DMS53 (cell line): Measurements from ENCODE around the gene STUB1.
A peak's percentile ranks its signal among the peaks of the same experiment; 100 is the strongest.

Experiments used
- DNase-seq: peaks from one replicate; lab custom pipeline; 2025; lab: John Stamatoyannopoulos, UW

STUB1 gene

DNA sequence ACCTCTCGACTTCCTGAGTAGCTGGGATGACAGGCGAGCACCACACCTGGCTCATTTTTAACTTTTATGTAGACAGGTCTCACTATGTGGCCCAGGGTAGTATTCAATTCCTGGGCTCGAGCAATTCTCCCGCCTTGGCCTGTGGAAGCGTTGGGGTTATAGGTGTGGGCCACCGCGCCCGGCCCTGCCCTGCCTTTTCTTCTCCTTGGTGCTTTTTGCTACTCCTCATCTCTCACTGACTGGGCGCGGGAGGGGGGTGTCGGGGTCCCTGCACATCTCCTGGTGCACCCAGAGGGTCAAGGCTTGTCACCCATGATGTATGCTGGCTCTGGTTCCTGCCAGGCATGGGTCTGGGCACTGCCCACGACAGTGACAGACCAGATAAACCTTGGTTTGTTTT is 35.7 kb upstream of the STUB1 start:
- DNase-seq = no peak

DNA sequence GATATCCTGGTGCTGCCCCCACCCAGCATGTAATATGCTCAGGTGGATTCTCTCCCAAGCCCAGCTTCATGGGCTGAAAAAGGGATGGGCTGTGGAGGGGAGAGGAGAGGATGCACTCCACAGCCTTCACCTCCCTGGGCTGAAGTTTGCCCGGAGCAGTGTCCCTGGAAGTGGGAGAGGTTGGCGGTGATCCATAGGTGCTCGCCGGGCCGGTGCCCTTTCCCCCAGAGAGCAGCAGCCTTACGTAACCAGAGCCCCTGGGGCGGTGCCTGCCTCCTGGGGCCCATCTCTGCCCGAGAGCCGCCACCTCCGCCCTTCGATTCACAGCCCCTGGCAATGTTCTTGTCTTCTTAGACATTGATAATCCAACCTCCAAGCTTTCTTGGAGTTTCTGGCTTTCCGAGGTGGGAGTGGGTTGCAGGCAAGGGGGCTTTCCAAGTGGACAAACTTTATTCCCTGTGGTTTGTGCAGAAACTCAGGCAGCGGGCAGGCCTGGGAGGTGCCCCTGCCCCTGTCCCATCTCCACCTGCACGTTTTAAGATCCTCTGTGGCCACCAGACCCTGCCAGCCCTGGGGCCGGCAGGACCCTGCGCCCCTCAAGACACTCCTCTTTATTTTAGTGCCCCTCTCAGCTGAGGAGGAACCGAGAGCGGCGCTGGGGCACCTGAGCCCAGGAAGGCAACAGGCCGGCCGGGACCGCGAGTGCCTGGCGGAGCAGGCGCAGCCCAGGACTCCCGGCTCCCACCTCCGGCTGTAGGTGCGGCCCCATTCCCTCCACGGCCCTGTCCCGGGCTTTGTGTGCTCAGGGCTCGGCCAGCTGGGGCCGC is 34.1 kb upstream of the STUB1 start:
- DNase-seq = no peak

GRCh38 chr16:646679-647172 is 33.5 kb upstream of the STUB1 start:
- DNase-seq = no peak

- peak; percentile 39 for DNase-seq
Observed at GRCh38 chr16:647173-647902, 32.9 kb upstream of the STUB1 start.

DNA sequence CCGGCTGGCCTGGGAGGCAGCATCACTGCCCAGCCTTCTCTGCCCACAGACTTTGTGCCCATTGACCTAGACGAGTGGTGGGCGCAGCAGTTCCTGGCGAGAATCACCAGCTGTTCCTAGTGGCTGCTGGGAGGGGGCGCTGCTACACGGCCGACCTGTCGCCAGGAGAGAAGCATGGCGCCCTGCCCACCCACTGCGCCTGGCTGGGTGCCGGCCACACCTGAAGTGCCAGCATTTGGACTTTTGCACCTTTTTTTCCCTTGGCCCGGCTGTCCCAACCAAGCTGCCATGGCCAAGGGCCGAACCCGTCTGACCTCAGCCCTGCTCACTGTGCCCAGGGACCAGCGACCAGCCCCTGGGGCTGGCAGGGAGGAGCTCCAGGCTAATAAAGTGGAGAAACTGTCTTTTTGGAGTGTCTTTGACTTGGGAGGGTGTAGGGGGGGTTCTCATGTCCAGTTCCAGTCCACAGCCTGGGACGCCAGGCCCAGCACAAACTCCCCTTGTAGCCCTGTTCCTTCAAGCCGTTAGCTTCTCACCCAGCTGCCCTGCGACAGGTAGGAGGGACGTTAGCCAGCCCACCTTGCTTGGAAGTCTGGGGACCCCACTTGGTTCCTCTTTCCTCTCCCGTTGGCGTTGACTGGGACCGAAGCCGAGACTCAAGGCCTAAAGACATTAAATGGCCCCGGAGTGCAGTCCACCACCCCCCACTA is 32.0 kb upstream of the STUB1 start:
- peak; percentile 76 for DNase-seq

GRCh38 chr16:648781-649589 is 31.2 kb upstream of the STUB1 start, which contains the start of gene WDR90:
Gene WDR90 (plus strand): TSS chr16:649365. CDS start chr16:649417, 52 bp downstream.
- peak; percentile 96 for DNase-seq

DNA sequence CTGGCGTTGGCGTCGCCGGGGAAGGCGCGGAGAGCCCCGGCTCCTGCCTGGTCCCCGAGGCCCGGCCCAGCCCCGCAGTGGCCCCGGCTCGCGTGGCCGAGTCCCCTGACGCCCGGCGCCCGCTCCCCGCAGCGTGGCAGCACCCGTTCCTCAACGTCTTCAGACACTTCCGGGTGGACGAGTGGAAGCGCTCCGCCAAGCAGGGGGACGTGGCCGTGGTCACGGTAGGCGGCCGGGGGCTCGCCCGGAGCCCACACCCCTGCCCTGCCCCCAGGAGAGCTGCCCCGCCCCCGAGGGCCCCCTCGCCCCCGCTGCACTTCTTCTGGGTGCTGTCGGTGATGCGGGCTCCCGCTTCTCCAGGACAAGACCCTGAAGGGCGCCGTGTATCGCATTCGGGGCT is 30.6 kb upstream of the STUB1 start:
- DNase-seq = peak; percentile 61

DNA sequence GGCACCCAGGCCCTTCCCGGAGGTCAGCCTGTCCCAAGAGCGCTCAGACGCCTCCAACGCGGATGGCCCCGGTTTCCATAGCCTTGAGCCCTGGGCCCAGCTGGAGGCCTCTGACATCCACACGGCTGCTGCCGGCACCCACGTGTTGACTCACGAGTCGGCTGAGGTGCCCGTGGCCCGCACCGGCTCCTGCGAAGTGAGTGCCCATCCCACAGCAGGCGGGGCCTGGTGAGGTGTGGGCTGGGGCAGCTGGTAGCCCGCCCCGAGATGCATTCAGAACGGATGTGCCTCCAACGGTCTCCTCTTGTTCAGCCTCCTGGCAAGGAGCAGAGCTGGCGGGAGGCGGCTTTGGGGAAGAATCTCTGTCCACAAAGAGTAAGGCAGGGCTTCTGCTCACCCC is 28.4 kb upstream of the STUB1 start:
- no peak for DNase-seq

GRCh38 chr16:652454-653305 is 27.5 kb upstream of the STUB1 start:
- DNase-seq = no peak

DNA sequence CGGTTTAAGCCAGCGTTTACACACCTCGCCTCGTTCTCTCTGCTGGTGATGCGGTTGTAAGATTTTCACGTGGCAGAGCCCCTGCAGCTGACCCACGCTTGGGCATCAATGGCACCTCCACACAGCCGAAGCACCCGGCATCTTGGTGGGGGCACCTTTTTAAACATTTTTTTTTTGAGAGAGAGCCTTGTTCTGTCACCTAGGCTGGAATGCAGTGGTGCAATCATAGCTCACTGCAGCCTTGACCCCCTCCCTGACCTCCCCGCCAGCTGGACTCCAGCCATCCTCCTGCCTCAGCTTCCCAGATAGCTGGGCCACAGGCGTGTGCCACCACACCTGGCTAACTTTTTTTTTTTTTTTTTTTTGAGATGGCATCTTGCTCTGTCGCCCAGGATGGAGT is 26.2 kb upstream of the STUB1 start:
- no peak for DNase-seq

- no peak for DNase-seq
Observed at GRCh38 chr16:657487-657886, 22.7 kb upstream of the STUB1 start.

GRCh38 chr16:658679-659571 is 21.3 kb upstream of the STUB1 start:
- DNase-seq = no peak

DNA sequence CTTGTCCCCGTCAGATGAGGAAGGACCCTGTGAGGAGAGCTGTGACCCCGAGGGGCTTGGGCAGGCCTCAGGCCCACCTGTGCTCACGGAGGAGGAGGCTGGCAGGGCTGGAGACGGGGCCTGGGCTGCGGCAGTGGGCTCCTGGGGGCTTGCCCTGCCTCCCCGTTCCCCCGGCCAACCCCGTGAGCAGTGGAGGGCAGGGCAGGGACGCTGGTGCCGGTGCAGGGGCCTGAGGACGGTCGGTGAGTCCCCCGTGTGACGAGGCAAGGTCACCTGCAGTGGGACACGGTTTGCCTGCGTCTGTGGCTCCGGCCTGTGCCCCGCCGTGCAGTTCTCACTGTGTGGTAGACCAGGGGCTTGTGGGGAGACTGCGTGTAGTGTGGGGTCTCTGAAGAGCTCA is 20.6 kb upstream of the STUB1 start:
- no peak for DNase-seq

GRCh38 chr16:660132-660458 is 20.1 kb upstream of the STUB1 start:
- no peak for DNase-seq

GRCh38 chr16:660459-661183 is 19.6 kb upstream of the STUB1 start:
- DNase-seq = peak; percentile 98

DNA sequence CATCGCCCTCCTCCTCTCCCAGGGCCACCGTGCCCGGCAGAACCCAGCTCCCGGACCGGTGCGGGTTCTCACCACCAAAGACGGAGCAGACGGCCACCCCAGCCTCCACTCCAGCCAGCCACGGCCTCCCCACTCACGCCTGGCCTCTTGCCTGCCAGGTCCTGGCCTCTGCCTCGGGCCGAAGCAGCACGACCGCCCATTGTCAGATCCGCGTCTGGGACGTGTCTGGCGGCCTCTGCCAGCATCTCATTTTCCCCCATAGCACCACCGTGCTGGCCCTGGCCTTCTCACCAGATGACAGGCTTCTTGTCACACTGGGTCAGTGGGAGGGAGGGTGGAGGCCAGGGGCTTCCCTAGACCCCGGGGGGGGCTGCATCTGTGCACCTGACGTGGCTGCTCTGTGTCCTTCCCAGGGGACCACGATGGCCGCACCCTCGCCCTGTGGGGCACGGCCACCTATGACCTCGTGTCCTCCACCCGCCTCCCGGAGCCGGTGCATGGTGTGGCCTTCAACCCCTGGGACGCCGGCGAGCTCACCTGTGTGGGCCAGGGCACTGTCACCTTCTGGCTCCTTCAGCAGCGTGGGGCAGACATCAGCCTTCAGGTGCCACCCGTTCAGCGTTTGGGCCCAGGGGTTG is 18.9 kb upstream of the STUB1 start:
- no peak for DNase-seq

- no peak for DNase-seq
Observed at GRCh38 chr16:662095-662494, 18.1 kb upstream of the STUB1 start.

GRCh38 chr16:662597-662996 is 17.6 kb upstream of the STUB1 start:
- no peak for DNase-seq

GRCh38 chr16:666572-666971 is 13.6 kb upstream of the STUB1 start:
- no peak for DNase-seq
